Testis (tissue), 2 donors: ENCODE measurements around the gene TP53INP2.

ENCODE experiments used
- POLR2A ChIP-seq: fragments of 450-650 bp; IDR thresholded peaks from one replicate; pipeline ENCODE4 v1.6.1; 2017; ENCODE audit warnings: antibody characterized with exemption, mild to moderate bottlenecking, moderate library complexity
- TF ChIP-seq, protein P1 (sequence below), 3 experiments: fragments of 450-650 bp in 2 of 3; fragments of 200-600 bp in 1 of 3; sonication (generic) in 1 of 3; IDR thresholded peaks; one replicate each; pipeline ENCODE4 v1.5.1; 2016 to 2019; ENCODE audit warnings: antibody characterized with exemption in 3 of 3, mild to moderate bottlenecking in 2 of 3, moderate library complexity in 1 of 3

GRCh38 chr20:34693414-34693813 lies 10.7 kb upstream of the TP53INP2 start:
- TF ChIP-seq, protein P1, sequence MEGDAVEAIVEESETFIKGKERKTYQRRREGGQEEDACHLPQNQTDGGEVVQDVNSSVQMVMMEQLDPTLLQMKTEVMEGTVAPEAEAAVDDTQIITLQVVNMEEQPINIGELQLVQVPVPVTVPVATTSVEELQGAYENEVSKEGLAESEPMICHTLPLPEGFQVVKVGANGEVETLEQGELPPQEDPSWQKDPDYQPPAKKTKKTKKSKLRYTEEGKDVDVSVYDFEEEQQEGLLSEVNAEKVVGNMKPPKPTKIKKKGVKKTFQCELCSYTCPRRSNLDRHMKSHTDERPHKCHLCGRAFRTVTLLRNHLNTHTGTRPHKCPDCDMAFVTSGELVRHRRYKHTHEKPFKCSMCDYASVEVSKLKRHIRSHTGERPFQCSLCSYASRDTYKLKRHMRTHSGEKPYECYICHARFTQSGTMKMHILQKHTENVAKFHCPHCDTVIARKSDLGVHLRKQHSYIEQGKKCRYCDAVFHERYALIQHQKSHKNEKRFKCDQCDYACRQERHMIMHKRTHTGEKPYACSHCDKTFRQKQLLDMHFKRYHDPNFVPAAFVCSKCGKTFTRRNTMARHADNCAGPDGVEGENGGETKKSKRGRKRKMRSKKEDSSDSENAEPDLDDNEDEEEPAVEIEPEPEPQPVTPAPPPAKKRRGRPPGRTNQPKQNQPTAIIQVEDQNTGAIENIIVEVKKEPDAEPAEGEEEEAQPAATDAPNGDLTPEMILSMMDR (IDR thresholded peaks at IDR 0.05), result no peak
- TF ChIP-seq POLR2A, result no peak
